ENCODE measurements around the gene C1QTNF7.
A peak's percentile ranks its signal among the peaks of the same experiment; 100 is the strongest.

The C1QTNF7 gene

GRCh38 chr4:15400981-15401671 is 26.7 kb upstream of the C1QTNF7 start:
- Mint-ChIP-seq H3K27ac (peak overlapping the region; percentile 79), H3K4me1 (ENCODE audit: low read depth) (peaks cover 47% of the 10 kb centered on the region), H3K9me3 (no peaks in the 10 kb centered on the region), H3K4me3 (peak overlapping the region; percentile 67), H3K36me3 (ENCODE audit: low read depth) (no peaks in the 10 kb centered on the region), H3K27me3 (no peaks in the 10 kb centered on the region)

GRCh38 chr4:15402146-15402545 is 25.7 kb upstream of the C1QTNF7 start:
- Mint-ChIP-seq H3K36me3 (ENCODE audit: low read depth) (no peaks in the 10 kb centered on the region), H3K4me3 (no peak overlapping the region), H3K9me3 (no peaks in the 10 kb centered on the region), H3K27me3 (no peaks in the 10 kb centered on the region), H3K4me1 (ENCODE audit: low read depth) (peaks cover 44% of the 10 kb centered on the region), H3K27ac (peak overlapping the region; percentile 79)

- Mint-ChIP-seq H3K27me3 (no peaks in the 10 kb centered on the region), H3K4me1 (ENCODE audit: low read depth) (peaks cover 44% of the 10 kb centered on the region), H3K36me3 (ENCODE audit: low read depth) (no peaks in the 10 kb centered on the region), H3K27ac (no peak overlapping the region), H3K9me3 (no peaks in the 10 kb centered on the region), H3K4me3 (no peak overlapping the region)
These were observed 24.9 kb upstream of the C1QTNF7 start for GRCh38 chr4:15402974-15403373.

- no peak overlapping the region for H3K27ac Mint-ChIP-seq
- no peaks in the 10 kb centered on the region for H3K27me3 Mint-ChIP-seq
- H3K36me3 Mint-ChIP-seq (ENCODE audit: low read depth), result no peaks in the 10 kb centered on the region
- H3K4me3 Mint-ChIP-seq, result no peak overlapping the region
- H3K4me1 Mint-ChIP-seq (ENCODE audit: low read depth), result peaks cover 38% of the 10 kb centered on the region
- H3K9me3 Mint-ChIP-seq, result no peaks in the 10 kb centered on the region
These were observed 22.8 kb upstream of the C1QTNF7 start for GRCh38 chr4:15405018-15405417.

- Mint-ChIP-seq H3K36me3 (ENCODE audit: low read depth) (no peaks in the 10 kb centered on the region), H3K9me3 (no peaks in the 10 kb centered on the region), H3K4me1 (ENCODE audit: low read depth) (peaks cover 59% of the 10 kb centered on the region), H3K27me3 (no peaks in the 10 kb centered on the region), H3K4me3 (peak overlapping the region; percentile 65), H3K27ac (peak overlapping the region; percentile 47)
These were observed 17.1 kb upstream of the C1QTNF7 start for GRCh38 chr4:15410750-15411149.

GRCh38 chr4:15412461-15412860 is 15.4 kb upstream of the C1QTNF7 start:
- H3K4me3 Mint-ChIP-seq, result no peak overlapping the region
- no peaks in the 10 kb centered on the region for H3K36me3 Mint-ChIP-seq (ENCODE audit: low read depth)
- H3K4me1 Mint-ChIP-seq (ENCODE audit: low read depth), result peaks cover 60% of the 10 kb centered on the region
- H3K27me3 Mint-ChIP-seq, result no peaks in the 10 kb centered on the region
- H3K27ac Mint-ChIP-seq, result peak overlapping the region; percentile 18
- H3K9me3 Mint-ChIP-seq, result no peaks in the 10 kb centered on the region

GRCh38 chr4:15413010-15413622 is 14.7 kb upstream of the C1QTNF7 start:
- H3K9me3 Mint-ChIP-seq, result no peaks in the 10 kb centered on the region
- peaks cover 60% of the 10 kb centered on the region for H3K4me1 Mint-ChIP-seq (ENCODE audit: low read depth)
- no peaks in the 10 kb centered on the region for H3K27me3 Mint-ChIP-seq
- no peak overlapping the region for H3K4me3 Mint-ChIP-seq
- H3K27ac Mint-ChIP-seq, result no peak overlapping the region
- H3K36me3 Mint-ChIP-seq (ENCODE audit: low read depth), result no peaks in the 10 kb centered on the region

GRCh38 chr4:15413623-15414019 is 14.2 kb upstream of the C1QTNF7 start:
- Mint-ChIP-seq H3K36me3 (ENCODE audit: low read depth) (no peaks in the 10 kb centered on the region), H3K4me3 (no peak overlapping the region), H3K9me3 (no peaks in the 10 kb centered on the region), H3K27ac (no peak overlapping the region), H3K4me1 (ENCODE audit: low read depth) (peaks cover 60% of the 10 kb centered on the region), H3K27me3 (no peaks in the 10 kb centered on the region)

- H3K4me3 Mint-ChIP-seq, result no peak overlapping the region
These were observed 13.2 kb upstream of the C1QTNF7 start for GRCh38 chr4:15414551-15415091.

GRCh38 chr4:15416357-15417232 is 11.2 kb upstream of the C1QTNF7 start:
- H3K4me1 Mint-ChIP-seq (ENCODE audit: low read depth), result peaks cover 37% of the 10 kb centered on the region
- no peak overlapping the region for H3K27ac Mint-ChIP-seq
- no peaks in the 10 kb centered on the region for H3K9me3 Mint-ChIP-seq
- no peak overlapping the region for H3K4me3 Mint-ChIP-seq
- H3K27me3 Mint-ChIP-seq, result no peaks in the 10 kb centered on the region
- H3K36me3 Mint-ChIP-seq (ENCODE audit: low read depth), result no peaks in the 10 kb centered on the region

More at GRCh38 chr4:15414551-15415091, 13.2 kb upstream of the C1QTNF7 start:
- Mint-ChIP-seq H3K4me1 (ENCODE audit: low read depth) (peaks cover 57% of the 10 kb centered on the region), H3K9me3 (no peaks in the 10 kb centered on the region), H3K27ac (peak overlapping the region; percentile 12), H3K36me3 (ENCODE audit: low read depth) (no peaks in the 10 kb centered on the region), H3K27me3 (no peaks in the 10 kb centered on the region)

- Mint-ChIP-seq H3K36me3 (ENCODE audit: low read depth) (no peaks in the 10 kb centered on the region), H3K4me3 (no peak overlapping the region), H3K4me1 (ENCODE audit: low read depth) (peaks cover 33% of the 10 kb centered on the region), H3K27me3 (no peaks in the 10 kb centered on the region), H3K27ac (no peak overlapping the region), H3K9me3 (no peaks in the 10 kb centered on the region)
These were observed 10.6 kb upstream of the C1QTNF7 start for GRCh38 chr4:15417233-15417660.

- H3K9me3 Mint-ChIP-seq, result no peaks in the 10 kb centered on the region
- no peaks in the 10 kb centered on the region for H3K36me3 Mint-ChIP-seq (ENCODE audit: low read depth)
- H3K4me1 Mint-ChIP-seq (ENCODE audit: low read depth), result peaks cover 27% of the 10 kb centered on the region
- H3K4me3 Mint-ChIP-seq, result no peak overlapping the region
- H3K27me3 Mint-ChIP-seq, result no peaks in the 10 kb centered on the region
- H3K27ac Mint-ChIP-seq, result no peak overlapping the region
These were observed 8.9 kb upstream of the C1QTNF7 start for GRCh38 chr4:15418956-15419355.

GRCh38 chr4:15420642-15421041 is 7.2 kb upstream of the C1QTNF7 start:
- Mint-ChIP-seq H3K36me3 (ENCODE audit: low read depth) (no peaks in the 10 kb centered on the region), H3K4me1 (ENCODE audit: low read depth) (peaks cover 29% of the 10 kb centered on the region), H3K27ac (no peak overlapping the region), H3K27me3 (no peaks in the 10 kb centered on the region), H3K4me3 (no peak overlapping the region), H3K9me3 (no peaks in the 10 kb centered on the region)

GRCh38 chr4:15423285-15423711 is 4.5 kb upstream of the C1QTNF7 start:
- Mint-ChIP-seq H3K9me3 (no peaks in the 10 kb centered on the region), H3K36me3 (ENCODE audit: low read depth) (no peaks in the 10 kb centered on the region), H3K4me1 (ENCODE audit: low read depth) (peaks cover 26% of the 10 kb centered on the region), H3K4me3 (no peak overlapping the region), H3K27me3 (no peaks in the 10 kb centered on the region), H3K27ac (peak overlapping the region; percentile 54)

- Mint-ChIP-seq H3K27ac (no peak overlapping the region), H3K27me3 (no peaks in the 10 kb centered on the region), H3K4me3 (no peak overlapping the region), H3K36me3 (ENCODE audit: low read depth) (no peaks in the 10 kb centered on the region), H3K9me3 (no peaks in the 10 kb centered on the region), H3K4me1 (ENCODE audit: low read depth) (peaks cover 26% of the 10 kb centered on the region)
These were observed 2.3 kb upstream of the C1QTNF7 start for GRCh38 chr4:15425520-15425919.
